HG03460 (cell line): ENCODE data around the gene DEPDC7.
"Not testable (repeated sequence)": the region's sequence is repeated elsewhere in the genome, so short reads cannot be mapped to it uniquely, and the experiment has no call there.

Experiments used
- ATAC-seq: cut with Tn5 transposase; IDR thresholded peaks from one replicate; pipeline ENCODE4 v1.9.1; 2021; ENCODE audit not compliant: unreplicated experiment

DEPDC7 gene

GRCh38 chr11:33021937-33022336 lies 6.3 kb downstream of the DEPDC7 start:
- no peak for ATAC-seq

- no peak for ATAC-seq
Measured at GRCh38 chr11:33025339-33025722, 9.7 kb downstream of the DEPDC7 start.

GRCh38 chr11:33027233-33027632 lies 11.6 kb downstream of the DEPDC7 start:
- no peak for ATAC-seq

GRCh38 chr11:33027846-33028536 lies 12.3 kb downstream of the DEPDC7 start:
- no peak for ATAC-seq

- ATAC-seq = no peak
Measured at GRCh38 chr11:33028537-33028914, 12.8 kb downstream of the DEPDC7 start.

- ATAC-seq = not testable (repeated sequence)
Measured at GRCh38 chr11:33029218-33029617, 13.5 kb downstream of the DEPDC7 start.

GRCh38 chr11:33033493-33033892 lies 17.8 kb downstream of the DEPDC7 start:
- no peak for ATAC-seq

- no peak for ATAC-seq
Measured at GRCh38 chr11:33035011-33035410, 19.3 kb downstream of the DEPDC7 start.

GRCh38 chr11:33039274-33040032 lies 23.8 kb downstream of the DEPDC7 start, which contains the start of gene TCP11L1:
Gene TCP11L1, plus strand, starts transcription at chr11:33039572. Its CDS starts 4,202 bp downstream, at chr11:33043774.
- ATAC-seq = peak; percentile 74

- ATAC-seq = peak; percentile 27
Measured at GRCh38 chr11:33040033-33040861, 24.6 kb downstream of the DEPDC7 start.

GRCh38 chr11:33040862-33041453 lies 25.3 kb downstream of the DEPDC7 start:
- no peak for ATAC-seq

- ATAC-seq = no peak
Measured at GRCh38 chr11:33043221-33043830, 27.6 kb downstream of the DEPDC7 start.

- ATAC-seq = no peak
Measured at GRCh38 chr11:33044285-33044756, 28.6 kb downstream of the DEPDC7 start.

GRCh38 chr11:33045551-33046255 lies 30.0 kb downstream of the DEPDC7 start:
- no peak for ATAC-seq

- not testable (repeated sequence) for ATAC-seq
Measured at GRCh38 chr11:33048701-33049100, 33.0 kb downstream of the DEPDC7 start.

GRCh38 chr11:33049565-33050408 lies 34.1 kb downstream of the DEPDC7 start:
- not testable (repeated sequence) for ATAC-seq

GRCh38 chr11:33052231-33052630 lies 36.6 kb downstream of the DEPDC7 start:
- ATAC-seq = no peak

GRCh38 chr11:33055375-33055774 lies 39.7 kb downstream of the DEPDC7 start:
- ATAC-seq = no peak

GRCh38 chr11:33057284-33057683 lies 41.6 kb downstream of the DEPDC7 start:
- ATAC-seq = no peak
